Measurements from ENCODE around the gene NRXN3. TPM values are rescaled to one million over a fixed set of nuclear protein-coding genes. Genes with fewer than 3 reads are reported as not detected.

Gene NRXN3
- total RNA-seq (not detected in 2 replicates), polyA plus RNA-seq (not detected in 2 replicates), polyA minus RNA-seq (not detected in 2 replicates)
- 0.07 TPM for total RNA-seq (2013)

DNA sequence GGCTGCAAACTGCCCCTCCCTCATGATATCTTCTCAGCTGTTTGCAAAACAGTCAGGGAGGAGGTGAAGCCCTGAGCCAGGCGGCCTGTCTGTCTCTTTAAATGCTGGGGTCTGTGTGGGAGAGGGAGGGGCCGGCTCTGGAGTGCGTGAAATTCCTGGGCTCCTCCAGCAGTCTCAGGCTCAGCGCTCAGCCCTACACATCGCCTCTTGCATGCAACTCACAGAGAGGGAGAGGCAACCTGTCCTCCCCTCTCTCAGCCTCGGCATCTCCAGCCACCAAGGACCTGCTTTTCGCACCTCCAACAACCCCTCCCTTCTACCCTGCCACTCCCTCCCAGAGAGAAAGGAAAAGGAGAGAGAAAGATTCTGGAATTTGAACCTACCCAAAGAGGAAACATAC, at the start of gene NRXN3:
Gene NRXN3, plus strand, starts transcription at position 171 of the 400 bp plus-strand sequence. CDS start 72,721 bp downstream, outside the sequence.
- Mint-ChIP-seq H3K4me3 (no peak within 1 kb of the TSS), H3K9me3 (ENCODE audit: insufficient read depth) (no peaks in the 10 kb centered on the region), H3K4me1 (no peaks in the 10 kb centered on the region), H3K27me3 (peaks cover 15% of the 10 kb centered on the region), H3K27ac (no peak within 1 kb of the TSS)
- Histone ChIP-seq H3K27me3 (replicated peaks in 1 of 4; ENCODE audit: control extremely low read depth in 1 of 4, control insufficient read depth in 3 of 4, insufficient read depth in 4 of 4, low read length in 3 of 4) (peaks cover 0 to 6% (median 0%) of the 10 kb centered on the region in 4 experiments), H3K27ac (ENCODE audit: low read length in 2 of 2) (no peak within 1 kb of the TSS), H3K9me3 (ENCODE audit: control extremely low read depth in 1 of 3, control insufficient read depth in 2 of 3, insufficient read depth in 1 of 3, low read length in 2 of 3) (peaks cover 0 to 5% (median 0%) of the 10 kb centered on the region in 3 donors), H3K4me1 (ENCODE audit: control insufficient read depth in 2 of 2, insufficient read depth in 2 of 2, low read length in 2 of 2) (no peaks in the 10 kb centered on the region), H3K4me2 (replicated peaks; ENCODE audit: low read depth, low read length, poor library complexity, severe bottlenecking) (no peak within 1 kb of the TSS), H3K36me3 (replicated peaks in 1 of 2; ENCODE audit: control extremely low read depth in 1 of 2, control insufficient read depth in 1 of 2, extremely low read depth in 1 of 2, insufficient read depth in 2 of 2, low read length in 1 of 2) (no peaks in the 10 kb centered on the region), H2AFZ (ENCODE audit: insufficient read depth, low read depth, low read length, poor library complexity, severe bottlenecking) (no peak within 1 kb of the TSS), H3K9ac (ENCODE audit: low read length) (no peak within 1 kb of the TSS), H3K4me3 (ENCODE audit: control extremely low read depth in 1 of 5, extremely low read depth in 1 of 5, insufficient read depth in 1 of 5, low read depth in 2 of 5, low read length in 4 of 5) (no peak within 1 kb of the TSS), H3K79me2 (ENCODE audit: control insufficient read depth, insufficient read depth, low read length) (no peaks in the 10 kb centered on the region), H4K20me1 (ENCODE audit: control insufficient read depth, insufficient read depth, low read length, poor library complexity, severe bottlenecking) (no peaks in the 10 kb centered on the region)
- DNase-seq (no peak), ATAC-seq (ENCODE audit: low read depth) (no peak)
- ChIA-PET CTCF (no interaction called here), POLR2A (no interaction called here)
- WGBS (ENCODE audit: insufficient coverage) = 0% methylated on average over 3 of the region's 7 CpGs
- no peak for TF ChIP-seq EZH2 (IDR thresholded peaks at IDR 0.05; ENCODE audit: borderline replicate concordance, insufficient read depth, low read depth, low read length, poor library complexity, severe bottlenecking)
- intact Hi-C loops (cut with micrococcal nuclease) = no loop called here

DNA sequence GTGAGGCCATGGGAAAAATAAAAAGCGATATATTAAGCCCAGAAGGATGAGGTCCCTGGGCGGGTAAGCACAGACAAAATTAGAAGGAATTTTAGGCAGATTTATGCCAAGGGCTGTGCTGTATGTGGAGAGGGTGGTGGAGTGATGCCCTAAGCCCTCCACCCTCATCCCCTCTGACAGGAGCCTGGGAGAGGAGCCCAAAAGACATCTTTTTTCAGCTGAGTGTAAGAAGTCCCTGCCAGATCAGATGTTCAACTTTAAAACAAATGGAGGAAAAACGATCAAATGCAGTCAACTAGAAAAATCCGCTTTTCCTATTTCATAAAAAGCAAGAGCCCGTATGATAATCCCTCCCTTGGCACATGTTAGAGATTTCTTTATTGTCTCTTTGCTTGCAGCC, 47.7 kb upstream of the NRXN3 start:
- no peak overlapping the region for H3K9ac ChIP-seq (ENCODE audit: low read length)
- 91% methylated on average over 3 of the region's 5 CpGs for whole genome bisulfite sequencing (ENCODE audit: insufficient coverage)
- H3K4me1 ChIP-seq (ENCODE audit: control insufficient read depth in 2 of 2, insufficient read depth in 2 of 2, low read length in 2 of 2) = no peaks in the 10 kb centered on the region
- H3K79me2 ChIP-seq (ENCODE audit: control insufficient read depth, insufficient read depth, low read length) = no peaks in the 10 kb centered on the region
- no peak overlapping the region for H3K4me3 ChIP-seq (ENCODE audit: control extremely low read depth in 1 of 5, extremely low read depth in 1 of 5, insufficient read depth in 1 of 5, low read depth in 2 of 5, low read length in 4 of 5)
- no peak overlapping the region for H2AFZ ChIP-seq (ENCODE audit: insufficient read depth, low read depth, low read length, poor library complexity, severe bottlenecking)
- H3K36me3 ChIP-seq (replicated peaks in 1 of 2; ENCODE audit: control extremely low read depth in 1 of 2, control insufficient read depth in 1 of 2, extremely low read depth in 1 of 2, insufficient read depth in 2 of 2, low read length in 1 of 2) = no peaks in the 10 kb centered on the region
- no peak for TF ChIP-seq EZH2 (IDR thresholded peaks at IDR 0.05; ENCODE audit: borderline replicate concordance, insufficient read depth, low read depth, low read length, poor library complexity, severe bottlenecking)
- TF ChIP-seq, protein P1, sequence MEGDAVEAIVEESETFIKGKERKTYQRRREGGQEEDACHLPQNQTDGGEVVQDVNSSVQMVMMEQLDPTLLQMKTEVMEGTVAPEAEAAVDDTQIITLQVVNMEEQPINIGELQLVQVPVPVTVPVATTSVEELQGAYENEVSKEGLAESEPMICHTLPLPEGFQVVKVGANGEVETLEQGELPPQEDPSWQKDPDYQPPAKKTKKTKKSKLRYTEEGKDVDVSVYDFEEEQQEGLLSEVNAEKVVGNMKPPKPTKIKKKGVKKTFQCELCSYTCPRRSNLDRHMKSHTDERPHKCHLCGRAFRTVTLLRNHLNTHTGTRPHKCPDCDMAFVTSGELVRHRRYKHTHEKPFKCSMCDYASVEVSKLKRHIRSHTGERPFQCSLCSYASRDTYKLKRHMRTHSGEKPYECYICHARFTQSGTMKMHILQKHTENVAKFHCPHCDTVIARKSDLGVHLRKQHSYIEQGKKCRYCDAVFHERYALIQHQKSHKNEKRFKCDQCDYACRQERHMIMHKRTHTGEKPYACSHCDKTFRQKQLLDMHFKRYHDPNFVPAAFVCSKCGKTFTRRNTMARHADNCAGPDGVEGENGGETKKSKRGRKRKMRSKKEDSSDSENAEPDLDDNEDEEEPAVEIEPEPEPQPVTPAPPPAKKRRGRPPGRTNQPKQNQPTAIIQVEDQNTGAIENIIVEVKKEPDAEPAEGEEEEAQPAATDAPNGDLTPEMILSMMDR (IDR thresholded peaks at IDR 0.05) = no peak
- Mint-ChIP-seq H3K4me3 (no peak overlapping the region), H3K9me3 (ENCODE audit: insufficient read depth) (peaks cover 3% of the 10 kb centered on the region), H3K27ac (no peak overlapping the region), H3K4me1 (no peaks in the 10 kb centered on the region), H3K27me3 (peaks cover 19% of the 10 kb centered on the region)
- DNase-seq = no peak
- H3K27me3 ChIP-seq (replicated peaks in 1 of 4; ENCODE audit: control extremely low read depth in 1 of 4, control insufficient read depth in 3 of 4, insufficient read depth in 4 of 4, low read length in 3 of 4) = no peaks in the 10 kb centered on the region
- H3K4me2 ChIP-seq (replicated peaks; ENCODE audit: low read depth, low read length, poor library complexity, severe bottlenecking) = no peak overlapping the region
- no peak overlapping the region for H3K27ac ChIP-seq (ENCODE audit: low read length in 2 of 2)
- ChIA-PET POLR2A (no interaction called here), CTCF (no interaction called here)
- no peaks in the 10 kb centered on the region for H4K20me1 ChIP-seq (ENCODE audit: control insufficient read depth, insufficient read depth, low read length, poor library complexity, severe bottlenecking)
- ATAC-seq (ENCODE audit: low read depth) = no peak
- peaks cover 0 to 2% (median 0%) of the 10 kb centered on the region in 3 donors for H3K9me3 ChIP-seq (ENCODE audit: control extremely low read depth in 1 of 3, control insufficient read depth in 2 of 3, insufficient read depth in 1 of 3, low read length in 2 of 3)
- intact Hi-C loops (cut with micrococcal nuclease) = no loop called here
